HepG2 (cell line): ENCODE results near the gene S100P. TPM values are rescaled to one million over a fixed set of nuclear protein-coding genes. Genes with fewer than 3 reads are reported as not detected.

ENCODE experiments used
- EEA1 ChIP-seq: sonication (generic); formaldehyde crosslinking; IDR thresholded peaks from 2 replicates; pipeline ENCODE4 v1.5.1; 2020; ENCODE audit warnings: mild to moderate bottlenecking, missing genetic modification reagents, borderline replicate concordance
- IKZF4 ChIP-seq: sonication (generic); formaldehyde crosslinking; IDR thresholded peaks from 2 replicates; pipeline ENCODE4 v1.5.1; 2020; ENCODE audit warnings: borderline replicate concordance, mild to moderate bottlenecking, low read depth, missing genetic modification reagents; ENCODE audit errors: not compliant biosample characterization
- MIER2 ChIP-seq: IDR thresholded peaks from 2 replicates; pipeline ENCODE4 v1.6.1; 2016; ENCODE audit warnings: missing biosample characterization, missing genetic modification reagents
- MXD4 ChIP-seq: IDR thresholded peaks from 2 replicates; pipeline ENCODE4 v1.6.1; 2016; ENCODE audit warnings: mild to moderate bottlenecking, missing biosample characterization, missing genetic modification reagents
- SMARCC2 ChIP-seq: fragments of 450-650 bp; IDR thresholded peaks from 2 replicates; pipeline ENCODE4 v1.6.1; 2017; ENCODE audit warnings: antibody characterized with exemption, mild to moderate bottlenecking
- SMYD3 ChIP-seq: sonication (generic); formaldehyde crosslinking; IDR thresholded peaks from 2 replicates; pipeline ENCODE4 v1.8.1; 2023; ENCODE audit warnings: mild to moderate bottlenecking, missing genetic modification reagents
- SP1 ChIP-seq, 2 experiments: fragments of 450-650 bp in 1 of 2; sonication (generic) in 1 of 2; formaldehyde crosslinking in 1 of 2; IDR thresholded peaks; 2 replicates each; pipeline versions ENCODE4 v1.4.0 to v1.6.1; 2016 to 2020; ENCODE audit warnings: missing genetic modification reagents in 1 of 2
- U2AF1 ChIP-seq: fragments of 200-400 bp; formaldehyde crosslinking; optimal IDR thresholded peaks from 2 replicates; pipeline ENCODE3; 2017; ENCODE audit warnings: mild to moderate bottlenecking, low read depth, low read length
- YEATS4 ChIP-seq: sonication (generic); formaldehyde crosslinking; IDR thresholded peaks from 2 replicates; pipeline ENCODE4 v1.4.0; 2020; ENCODE audit warnings: missing genetic modification reagents, borderline replicate concordance
- ZC3H13 ChIP-seq: sonication (generic); formaldehyde crosslinking; IDR thresholded peaks from 2 replicates; pipeline ENCODE4 v1.8.1; 2023; ENCODE audit warnings: mild to moderate bottlenecking, missing genetic modification reagents, moderate library complexity
- ZNF367 ChIP-seq: sonication (generic); formaldehyde crosslinking; IDR thresholded peaks from 2 replicates; pipeline ENCODE4 v1.4.0; 2020; ENCODE audit warnings: missing genetic modification reagents, borderline replicate concordance
- ZNF557 ChIP-seq: sonication (generic); formaldehyde crosslinking; IDR thresholded peaks from 2 replicates; pipeline ENCODE4 v1.4.0; 2020; ENCODE audit warnings: missing genetic modification reagents
- ZNF558 ChIP-seq: sonication (generic); formaldehyde crosslinking; IDR thresholded peaks from 2 replicates; pipeline ENCODE4 v1.9.0; 2022; ENCODE audit warnings: mild to moderate bottlenecking, missing genetic modification reagents, borderline replicate concordance
- ZNF7 ChIP-seq: IDR thresholded peaks from 2 replicates; pipeline ENCODE4 v1.6.1; 2016; ENCODE audit warnings: missing biosample characterization, missing genetic modification reagents
- ZNF720 ChIP-seq: sonication (generic); formaldehyde crosslinking; IDR thresholded peaks from 2 replicates; pipeline ENCODE4 v1.4.0; 2020; ENCODE audit warnings: missing genetic modification reagents
- ZNF841 ChIP-seq: sonication (generic); formaldehyde crosslinking; IDR thresholded peaks from 2 replicates; pipeline ENCODE4 v1.8.1; 2023; ENCODE audit warnings: missing genetic modification reagents, borderline replicate concordance
- ZNF850 ChIP-seq: sonication (generic); formaldehyde crosslinking; conservative IDR thresholded peaks from 2 replicates; pipeline ENCODE4 v1.9.0; 2021; ENCODE audit warnings: mild to moderate bottlenecking, missing genetic modification reagents
- polyA plus RNA-seq, 8 experiments: library from polyadenylated mRNA; depleted of rRNA in 3 of 8; stranded (reverse) in 7 of 8; unstranded in 1 of 8; fragments of >200 nt; fragmentation: Illumina TruSeq in 4 of 8; extraction: Trizol in 4 of 8; gene quantifications; 2 replicates each; pipeline versions ENCODE4 v1.2.1 to v1.2.3, GENCODE V29; 2011 to 2016; ENCODE audit warnings: low read depth in 4 of 8, missing spikeins in 1 of 8, mixed read lengths in 1 of 8; ENCODE audit not compliant: insufficient read depth in 1 of 8
- total RNA-seq, 5 experiments: library from RNA; depleted of rRNA; stranded (reverse); fragments of >200 nt; fragmentation: Illumina TruSeq; extraction: Trizol; gene quantifications; 2 replicates each; pipeline ENCODE4 v1.2.3, GENCODE V29; 2016; ENCODE audit warnings: low read depth in 1 of 5
- TF ChIP-seq, protein P1 (sequence below), 2 experiments: sonication (generic) in 1 of 2; formaldehyde crosslinking in 1 of 2; IDR thresholded peaks; 2 replicates each; pipeline versions ENCODE4 v1.4.0 to v1.6.1; 2018 to 2020; ENCODE audit warnings: missing genetic modification reagents in 2 of 2, borderline replicate concordance in 1 of 2, low read depth in 1 of 2, mild to moderate bottlenecking in 1 of 2, missing biosample characterization in 1 of 2
- TF ChIP-seq, protein P2 (sequence below): sonication (generic); formaldehyde crosslinking; IDR thresholded peaks from 2 replicates; pipeline ENCODE4 v1.5.0; 2020; ENCODE audit warnings: mild to moderate bottlenecking, low read depth, missing genetic modification reagents, borderline replicate concordance
- TF ChIP-seq, protein P3 (sequence below): fragments of 450-650 bp; IDR thresholded peaks from 2 replicates; pipeline ENCODE4 v1.6.1; 2017; ENCODE audit warnings: mild to moderate bottlenecking
- TF ChIP-seq, protein P4 (sequence below): sonication (generic); formaldehyde crosslinking; IDR thresholded peaks from 2 replicates; pipeline ENCODE4 v1.4.0; 2020; ENCODE audit warnings: missing genetic modification reagents

Gene S100P
- total and polyA plus RNA-seq, 2 of the 13 experiments (the other 11 are each of a cell fraction or from before 2014, with no cell fraction given): 278 to 1,649 TPM

DNA sequence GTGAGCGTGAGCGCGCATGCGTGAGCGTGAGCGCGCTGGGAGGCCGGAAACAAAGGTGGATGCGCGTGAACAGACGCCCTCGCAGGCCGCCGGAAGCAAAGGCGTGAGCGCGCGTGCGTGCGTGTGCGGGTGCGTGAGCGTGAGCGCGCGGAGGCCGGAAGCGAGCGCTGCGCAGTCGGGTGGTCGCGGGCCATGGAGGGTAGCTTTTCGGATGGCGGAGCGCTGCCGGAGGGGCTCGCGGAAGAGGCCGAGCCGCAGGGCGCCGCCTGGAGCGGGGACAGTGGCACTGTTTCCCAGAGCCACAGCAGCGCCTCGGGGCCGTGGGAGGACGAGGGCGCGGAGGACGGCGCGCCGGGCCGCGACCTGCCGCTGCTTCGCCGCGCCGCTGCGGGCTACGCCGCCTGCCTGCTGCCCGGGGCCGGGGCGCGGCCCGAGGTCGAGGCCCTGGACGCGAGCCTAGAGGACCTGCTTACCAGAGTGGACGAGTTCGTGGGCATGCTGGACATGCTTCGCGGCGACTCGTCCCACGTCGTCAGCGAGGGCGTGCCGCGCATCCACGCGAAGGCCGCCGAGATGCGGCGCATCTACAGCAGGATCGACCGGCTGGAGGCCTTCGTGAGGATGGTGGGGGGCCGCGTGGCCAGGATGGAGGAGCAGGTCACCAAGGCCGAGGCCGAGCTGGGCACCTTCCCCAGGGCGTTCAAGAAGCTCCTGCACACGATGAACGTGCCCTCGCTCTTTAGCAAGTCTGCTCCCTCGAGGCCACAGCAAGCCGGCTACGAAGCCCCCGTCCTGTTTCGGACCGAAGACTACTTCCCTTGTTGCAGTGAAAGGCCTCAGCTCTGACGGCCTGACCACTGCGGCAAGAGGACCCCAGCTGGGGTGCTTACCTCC, 22.6 kb downstream of the S100P start, which contains the start of gene BLOC1S4 (continued):
- TF ChIP-seq IKZF4 (CRISPR knock-in tag) (no peak), ZNF557 (0 out of 2 replicates have a peak, but pooled peaks have one; percentile 23), SMYD3 (CRISPR knock-in tag) (no peak), SMARCC2 (no peak), ZC3H13 (CRISPR knock-in tag) (peak; percentile 92; the same call in 1 of the 2 replicates), ZNF558 (no peak; the same call in 1 of the 2 replicates), ZNF850 (no peak), ZNF7 (no peak), SP1 (IDR thresholded peaks at IDR 0.05) (no peak), SP1 (CRISPR knock-in tag; IDR thresholded peaks at IDR 0.05) (no peak), ZNF367 (CRISPR knock-in tag) (peak; percentile 35; the same call in 1 of the 2 replicates), YEATS4 (peak; percentile 75), MXD4 (CRISPR knock-in tag) (peak; percentile 39; the same call in 1 of the 2 replicates), EEA1 (CRISPR knock-in tag) (peak; percentile 69), U2AF1 (no peak), MIER2 (CRISPR knock-in tag) (no peak), ZNF720 (CRISPR knock-in tag) (no peak), ZNF841 (no peak)
- TF ChIP-seq, protein P1, sequence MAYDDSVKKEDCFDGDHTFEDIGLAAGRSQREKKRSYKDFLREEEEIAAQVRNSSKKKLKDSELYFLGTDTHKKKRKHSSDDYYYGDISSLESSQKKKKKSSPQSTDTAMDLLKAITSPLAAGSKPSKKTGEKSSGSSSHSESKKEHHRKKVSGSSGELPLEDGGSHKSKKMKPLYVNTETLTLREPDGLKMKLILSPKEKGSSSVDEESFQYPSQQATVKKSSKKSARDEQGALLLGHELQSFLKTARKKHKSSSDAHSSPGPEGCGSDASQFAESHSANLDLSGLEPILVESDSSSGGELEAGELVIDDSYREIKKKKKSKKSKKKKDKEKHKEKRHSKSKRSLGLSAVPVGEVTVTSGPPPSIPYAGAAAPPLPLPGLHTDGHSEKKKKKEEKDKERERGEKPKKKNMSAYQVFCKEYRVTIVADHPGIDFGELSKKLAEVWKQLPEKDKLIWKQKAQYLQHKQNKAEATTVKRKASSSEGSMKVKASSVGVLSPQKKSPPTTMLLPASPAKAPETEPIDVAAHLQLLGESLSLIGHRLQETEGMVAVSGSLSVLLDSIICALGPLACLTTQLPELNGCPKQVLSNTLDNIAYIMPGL (CRISPR knock-in tag; IDR thresholded peaks at IDR 0.05; ENCODE audit: borderline replicate concordance in 1 of 2, low read depth in 1 of 2): peak; percentile 76 to 80; a peak in 3 of 4 replicates
- TF ChIP-seq, protein P2, sequence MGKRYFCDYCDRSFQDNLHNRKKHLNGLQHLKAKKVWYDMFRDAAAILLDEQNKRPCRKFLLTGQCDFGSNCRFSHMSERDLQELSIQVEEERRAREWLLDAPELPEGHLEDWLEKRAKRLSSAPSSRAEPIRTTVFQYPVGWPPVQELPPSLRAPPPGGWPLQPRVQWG (CRISPR knock-in tag): no peak; the same call in 1 of the 2 replicates
- TF ChIP-seq, protein P3, sequence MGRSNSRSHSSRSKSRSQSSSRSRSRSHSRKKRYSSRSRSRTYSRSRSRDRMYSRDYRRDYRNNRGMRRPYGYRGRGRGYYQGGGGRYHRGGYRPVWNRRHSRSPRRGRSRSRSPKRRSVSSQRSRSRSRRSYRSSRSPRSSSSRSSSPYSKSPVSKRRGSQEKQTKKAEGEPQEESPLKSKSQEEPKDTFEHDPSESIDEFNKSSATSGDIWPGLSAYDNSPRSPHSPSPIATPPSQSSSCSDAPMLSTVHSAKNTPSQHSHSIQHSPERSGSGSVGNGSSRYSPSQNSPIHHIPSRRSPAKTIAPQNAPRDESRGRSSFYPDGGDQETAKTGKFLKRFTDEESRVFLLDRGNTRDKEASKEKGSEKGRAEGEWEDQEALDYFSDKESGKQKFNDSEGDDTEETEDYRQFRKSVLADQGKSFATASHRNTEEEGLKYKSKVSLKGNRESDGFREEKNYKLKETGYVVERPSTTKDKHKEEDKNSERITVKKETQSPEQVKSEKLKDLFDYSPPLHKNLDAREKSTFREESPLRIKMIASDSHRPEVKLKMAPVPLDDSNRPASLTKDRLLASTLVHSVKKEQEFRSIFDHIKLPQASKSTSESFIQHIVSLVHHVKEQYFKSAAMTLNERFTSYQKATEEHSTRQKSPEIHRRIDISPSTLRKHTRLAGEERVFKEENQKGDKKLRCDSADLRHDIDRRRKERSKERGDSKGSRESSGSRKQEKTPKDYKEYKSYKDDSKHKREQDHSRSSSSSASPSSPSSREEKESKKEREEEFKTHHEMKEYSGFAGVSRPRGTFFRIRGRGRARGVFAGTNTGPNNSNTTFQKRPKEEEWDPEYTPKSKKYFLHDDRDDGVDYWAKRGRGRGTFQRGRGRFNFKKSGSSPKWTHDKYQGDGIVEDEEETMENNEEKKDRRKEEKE: no peak
- TF ChIP-seq, protein P4, sequence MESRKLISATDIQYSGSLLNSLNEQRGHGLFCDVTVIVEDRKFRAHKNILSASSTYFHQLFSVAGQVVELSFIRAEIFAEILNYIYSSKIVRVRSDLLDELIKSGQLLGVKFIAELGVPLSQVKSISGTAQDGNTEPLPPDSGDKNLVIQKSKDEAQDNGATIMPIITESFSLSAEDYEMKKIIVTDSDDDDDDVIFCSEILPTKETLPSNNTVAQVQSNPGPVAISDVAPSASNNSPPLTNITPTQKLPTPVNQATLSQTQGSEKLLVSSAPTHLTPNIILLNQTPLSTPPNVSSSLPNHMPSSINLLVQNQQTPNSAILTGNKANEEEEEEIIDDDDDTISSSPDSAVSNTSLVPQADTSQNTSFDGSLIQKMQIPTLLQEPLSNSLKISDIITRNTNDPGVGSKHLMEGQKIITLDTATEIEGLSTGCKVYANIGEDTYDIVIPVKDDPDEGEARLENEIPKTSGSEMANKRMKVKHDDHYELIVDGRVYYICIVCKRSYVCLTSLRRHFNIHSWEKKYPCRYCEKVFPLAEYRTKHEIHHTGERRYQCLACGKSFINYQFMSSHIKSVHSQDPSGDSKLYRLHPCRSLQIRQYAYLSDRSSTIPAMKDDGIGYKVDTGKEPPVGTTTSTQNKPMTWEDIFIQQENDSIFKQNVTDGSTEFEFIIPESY (CRISPR knock-in tag): peak; percentile 48; the same call in 1 of the 2 replicates
